ENCODE measurements around the gene NOL12. TPM values are rescaled to one million over a fixed set of nuclear protein-coding genes. Genes with fewer than 3 reads are reported as not detected.

The NOL12 gene
- 23.0 TPM for total RNA-seq
- long read RNA-seq, transcript NOL12-202 (7 exons, 945 nt) = major isoform, 18 of 36 reads
- long read RNA-seq, transcript NOL12-201 (6 exons, 2,854 nt) = minor isoform, 10 of 36 reads
- long read RNA-seq, partial matches to known transcripts = 5 of 36 reads
- long read RNA-seq, other reads (novel, unspliced or antisense) = 2 of 36 reads

GRCh38 chr22:37686002-37686982 is at the start of gene NOL12:
NOL12 (plus strand) TSS chr22:37686343; CDS start chr22:37686393, 50 bp downstream.
- no peak for TF ChIP-seq CTCF (IDR thresholded peaks at IDR 0.05)
- peaks cover 32% of the 10 kb centered on the region for H3K36me3 ChIP-seq
- intact Hi-C loops (cut with DNase I) = no loop called here
- peaks cover 25% of the 10 kb centered on the region for H3K4me1 ChIP-seq
- DNase-seq (peak; percentile 88), ATAC-seq (peak; percentile 94 to 95)
- H3K27ac ChIP-seq = peak within 1 kb of the TSS; percentile 83
- no peaks in the 10 kb centered on the region for H3K9me3 ChIP-seq
- peak within 1 kb of the TSS; percentile 72 for H3K4me3 ChIP-seq
- H3K27me3 ChIP-seq (ENCODE audit: low read depth) = no peaks in the 10 kb centered on the region

GRCh38 chr22:37636949-37637273 is 49.2 kb upstream of the NOL12 start:
- Histone ChIP-seq H3K9me3 (no peaks in the 10 kb centered on the region), H3K4me3 (no peak overlapping the region), H3K36me3 (peaks cover 8% of the 10 kb centered on the region), H3K27me3 (ENCODE audit: low read depth) (no peaks in the 10 kb centered on the region), H3K4me1 (peaks cover 91% of the 10 kb centered on the region), H3K27ac (peak overlapping the region; percentile 36)
- TF ChIP-seq CTCF (IDR thresholded peaks at IDR 0.05) = no peak
- ATAC-seq (no peak), DNase-seq (no peak)
- intact Hi-C loops (cut with DNase I) = no loop called here

- peak overlapping the region; percentile 67 for H3K4me3 ChIP-seq
- no peaks in the 10 kb centered on the region for H3K27me3 ChIP-seq (ENCODE audit: low read depth)
- ATAC-seq = no peak
- intact Hi-C loops (cut with DNase I) = no loop called here
- H3K27ac ChIP-seq = peak overlapping the region; percentile 71
- no peaks in the 10 kb centered on the region for H3K9me3 ChIP-seq
- peaks cover 85% of the 10 kb centered on the region for H3K4me1 ChIP-seq
- H3K36me3 ChIP-seq = peaks cover 1% of the 10 kb centered on the region
- no peak for DNase-seq
- no peak for TF ChIP-seq CTCF (IDR thresholded peaks at IDR 0.05)
These were observed 47.6 kb upstream of the NOL12 start for GRCh38 chr22:37638391-37639069.

GRCh38 chr22:37639070-37639760 is 46.9 kb upstream of the NOL12 start, which contains the start of gene SH3BP1:
SH3BP1 (plus strand) TSS chr22:37639669; CDS start chr22:37639788, 119 bp downstream.
- H3K4me1 ChIP-seq = peaks cover 81% of the 10 kb centered on the region

More at GRCh38 chr22:37639070-37639760, 46.9 kb upstream of the NOL12 start, which contains the start of gene SH3BP1:
- Histone ChIP-seq H3K27ac (peak within 1 kb of the TSS; percentile 71), H3K27me3 (ENCODE audit: low read depth) (no peaks in the 10 kb centered on the region), H3K36me3 (peaks cover 8% of the 10 kb centered on the region), H3K9me3 (no peaks in the 10 kb centered on the region), H3K4me3 (peak within 1 kb of the TSS; percentile 67)
- intact Hi-C loops (cut with DNase I) = no loop called here
- peak; percentile 58 to 63 for ATAC-seq
- DNase-seq = peak; percentile 75
- no peak for TF ChIP-seq CTCF (IDR thresholded peaks at IDR 0.05)
